IgD-negative memory B cell (primary cell): ENCODE data around the gene GID8. TPM values are rescaled to one million over a fixed set of nuclear protein-coding genes. Genes with fewer than 3 reads are reported as not detected.
A peak's percentile ranks its signal among the peaks of the same experiment; 100 is the strongest.
"Not testable (repeated sequence)": the region's sequence is repeated elsewhere in the genome, so short reads cannot be mapped to it uniquely, and the experiment has no call there.

Experiments used
- H3K27ac Mint-ChIP-seq, 3 donors: one replicate each; pipeline ENCODE4 v1.8.0; 2020 to 2022; ENCODE audit warnings: mild to moderate bottlenecking in 3 of 3, mixed read lengths in 3 of 3, moderate library complexity in 1 of 3
- H3K27me3 Mint-ChIP-seq: one replicate; pipeline ENCODE4 v1.8.0; 2021; ENCODE audit warnings: mixed read lengths
- H3K36me3 Mint-ChIP-seq: one replicate; pipeline ENCODE4 v1.8.0; 2020; ENCODE audit warnings: mild to moderate bottlenecking, mixed read lengths
- H3K4me1 Mint-ChIP-seq, 3 donors: one replicate each; pipeline ENCODE4 v1.8.0; 2020 to 2022; ENCODE audit warnings: mixed read lengths in 3 of 3, mild to moderate bottlenecking in 1 of 3
- H3K4me3 Mint-ChIP-seq, 4 donors: one replicate each; pipeline ENCODE4 v1.8.0; 2020 to 2022; ENCODE audit warnings: mild to moderate bottlenecking in 4 of 4, mixed read lengths in 4 of 4, moderate library complexity in 3 of 4
- H3K9me3 Mint-ChIP-seq, 3 donors: one replicate each; pipeline ENCODE4 v1.8.0; 2020 to 2021; ENCODE audit warnings: mixed read lengths in 3 of 3, mild to moderate bottlenecking in 1 of 3
- polyA plus RNA-seq: library from polyadenylated mRNA; unstranded; fragments of 300-500 nt; fragmentation: Illumina TruSeq; gene quantifications from one replicate; pipeline ENCODE4 v1.2.3, GENCODE V29; 2021

GID8 gene
- polyA plus RNA-seq, 1 donor from 2014 or later, result 12.1 TPM

GRCh38 chr20:62910777-62911497 is 27.0 kb upstream of the GID8 start:
- H3K4me3 Mint-ChIP-seq, result no peak overlapping the region
- peaks cover 2% of the 10 kb centered on the region for H3K36me3 Mint-ChIP-seq
- peak overlapping the region in 1 of 3 donors; percentile 0 for H3K27ac Mint-ChIP-seq
- H3K27me3 Mint-ChIP-seq, result no peaks in the 10 kb centered on the region
- peaks cover 4 to 24% (median 11%) of the 10 kb centered on the region in 3 donors for H3K4me1 Mint-ChIP-seq
- no peaks in the 10 kb centered on the region for H3K9me3 Mint-ChIP-seq

GRCh38 chr20:62911701-62912280 is 26.2 kb upstream of the GID8 start:
- H3K4me3 Mint-ChIP-seq, result no peak overlapping the region
- no peaks in the 10 kb centered on the region for H3K9me3 Mint-ChIP-seq
- no peaks in the 10 kb centered on the region for H3K27me3 Mint-ChIP-seq
- peaks cover under 1% of the 10 kb centered on the region for H3K36me3 Mint-ChIP-seq
- peaks cover 8 to 31% (median 14%) of the 10 kb centered on the region in 3 donors for H3K4me1 Mint-ChIP-seq
- no peak overlapping the region for H3K27ac Mint-ChIP-seq

- H3K9me3 Mint-ChIP-seq, result no peaks in the 10 kb centered on the region
- no peak overlapping the region for H3K4me3 Mint-ChIP-seq
- H3K36me3 Mint-ChIP-seq, result no peaks in the 10 kb centered on the region
- peaks cover 18 to 42% (median 23%) of the 10 kb centered on the region in 3 donors for H3K4me1 Mint-ChIP-seq
- no peaks in the 10 kb centered on the region for H3K27me3 Mint-ChIP-seq
- no peak overlapping the region for H3K27ac Mint-ChIP-seq
Observed at GRCh38 chr20:62913043-62913630, 24.8 kb upstream of the GID8 start.

GRCh38 chr20:62914436-62914835 is 23.5 kb upstream of the GID8 start:
- Mint-ChIP-seq H3K36me3 (no peaks in the 10 kb centered on the region), H3K4me1 (peaks cover 31 to 49% (median 36%) of the 10 kb centered on the region in 3 donors), H3K9me3 (no peaks in the 10 kb centered on the region), H3K4me3 (no peak overlapping the region), H3K27me3 (no peaks in the 10 kb centered on the region), H3K27ac (no peak overlapping the region)

- Mint-ChIP-seq H3K27ac (peak overlapping the region in 1 of 3 donors; percentile 68), H3K4me1 (peaks cover 37 to 52% (median 39%) of the 10 kb centered on the region in 3 donors), H3K9me3 (no peaks in the 10 kb centered on the region), H3K27me3 (no peaks in the 10 kb centered on the region), H3K4me3 (peak overlapping the region in 2 of 4 donors; percentile 7 to 63), H3K36me3 (no peaks in the 10 kb centered on the region)
Observed at GRCh38 chr20:62914970-62915457, 22.9 kb upstream of the GID8 start.

- peaks cover 49 to 58% (median 49%) of the 10 kb centered on the region in 3 donors for H3K4me1 Mint-ChIP-seq
- no peaks in the 10 kb centered on the region for H3K27me3 Mint-ChIP-seq
- no peaks in the 10 kb centered on the region for H3K36me3 Mint-ChIP-seq
- no peaks in the 10 kb centered on the region for H3K9me3 Mint-ChIP-seq
- H3K4me3 Mint-ChIP-seq, result peak overlapping the region in 2 of 4 donors; percentile 5 to 94
- peak overlapping the region in 1 of 3 donors; percentile 29 for H3K27ac Mint-ChIP-seq
Observed at GRCh38 chr20:62916703-62917476, 21.1 kb upstream of the GID8 start.

- H3K27ac Mint-ChIP-seq, result peak overlapping the region; percentile 29 to 54 (median 35)
- H3K9me3 Mint-ChIP-seq, result no peaks in the 10 kb centered on the region
- H3K4me1 Mint-ChIP-seq, result peaks cover 53 to 66% (median 57%) of the 10 kb centered on the region in 3 donors
- H3K36me3 Mint-ChIP-seq, result no peaks in the 10 kb centered on the region
- H3K4me3 Mint-ChIP-seq, result peak overlapping the region; percentile 65 to 94 (median 78)
- H3K27me3 Mint-ChIP-seq, result no peaks in the 10 kb centered on the region
Observed at GRCh38 chr20:62917720-62918119, 20.2 kb upstream of the GID8 start.

GRCh38 chr20:62918147-62918546 is 19.8 kb upstream of the GID8 start:
- H3K4me3 Mint-ChIP-seq, result peak overlapping the region; percentile 65 to 94 (median 78)
- no peaks in the 10 kb centered on the region for H3K9me3 Mint-ChIP-seq
- peaks cover 54 to 69% (median 58%) of the 10 kb centered on the region in 3 donors for H3K4me1 Mint-ChIP-seq
- no peaks in the 10 kb centered on the region for H3K27me3 Mint-ChIP-seq
- H3K27ac Mint-ChIP-seq, result peak overlapping the region in 2 of 3 donors; percentile 29 to 54
- H3K36me3 Mint-ChIP-seq, result no peaks in the 10 kb centered on the region

- Mint-ChIP-seq H3K36me3 (no peaks in the 10 kb centered on the region), H3K27me3 (no peaks in the 10 kb centered on the region), H3K4me3 (peak overlapping the region; percentile 65 to 94 (median 78)), H3K4me1 (peaks cover 56 to 71% (median 63%) of the 10 kb centered on the region in 3 donors), H3K9me3 (no peaks in the 10 kb centered on the region), H3K27ac (peak overlapping the region; percentile 54 to 80 (median 80))
Observed at GRCh38 chr20:62918831-62919230, 19.1 kb upstream of the GID8 start.

- Mint-ChIP-seq H3K36me3 (no peaks in the 10 kb centered on the region), H3K4me1 (peaks cover 63 to 75% (median 73%) of the 10 kb centered on the region in 3 donors), H3K27ac (peak overlapping the region; percentile 80 to 90 (median 82)), H3K9me3 (no peaks in the 10 kb centered on the region), H3K4me3 (peak overlapping the region; percentile 58 to 75 (median 67)), H3K27me3 (no peaks in the 10 kb centered on the region)
Observed at GRCh38 chr20:62920039-62920645, 17.8 kb upstream of the GID8 start.

GRCh38 chr20:62921119-62921687 is 16.7 kb upstream of the GID8 start:
- peak overlapping the region; percentile 36 to 89 (median 76) for H3K4me3 Mint-ChIP-seq
- H3K27ac Mint-ChIP-seq, result peak overlapping the region in 2 of 3 donors; percentile 43 to 60
- H3K36me3 Mint-ChIP-seq, result no peaks in the 10 kb centered on the region
- no peaks in the 10 kb centered on the region for H3K27me3 Mint-ChIP-seq
- H3K9me3 Mint-ChIP-seq, result no peaks in the 10 kb centered on the region
- peaks cover 63 to 72% (median 69%) of the 10 kb centered on the region in 3 donors for H3K4me1 Mint-ChIP-seq

GRCh38 chr20:62922451-62922921 is 15.5 kb upstream of the GID8 start:
- Mint-ChIP-seq H3K9me3 (no peaks in the 10 kb centered on the region), H3K36me3 (no peaks in the 10 kb centered on the region), H3K27ac (peak overlapping the region; percentile 35 to 63 (median 62))

GRCh38 chr20:62923059-62923668 is 14.8 kb upstream of the GID8 start:
- H3K27ac Mint-ChIP-seq, result peak overlapping the region in 2 of 3 donors; percentile 16 to 62
- not testable (repeated sequence) for H3K36me3 Mint-ChIP-seq, H3K9me3 Mint-ChIP-seq, H3K27me3 Mint-ChIP-seq
- H3K4me1 Mint-ChIP-seq, result peaks cover 53 to 66% (median 63%) of the 10 kb centered on the region in 3 donors
- peak overlapping the region; percentile 72 to 93 (median 88) for H3K4me3 Mint-ChIP-seq

More at GRCh38 chr20:62922451-62922921, 15.5 kb upstream of the GID8 start:
- H3K27me3 Mint-ChIP-seq, result no peaks in the 10 kb centered on the region
- H3K4me1 Mint-ChIP-seq, result peaks cover 55 to 66% (median 63%) of the 10 kb centered on the region in 3 donors
- peak overlapping the region; percentile 72 to 93 (median 88) for H3K4me3 Mint-ChIP-seq
